SK-N-MC (cell line): ENCODE measurements around the gene NEK7.

ENCODE experiments used
- DNase-seq: peaks from one replicate; pipeline ENCODE4 v3.0.0-alpha.2; 2011; ENCODE audit warnings: low read depth, low spot score
- H3K27ac ChIP-seq: fragments of 200-600 bp; sonication (generic); 2 replicates; pipeline ENCODE4 v1.5.1; 2016; ENCODE audit warnings: mixed run types
- H3K36me3 ChIP-seq: fragments of 200-600 bp; sonication (generic); 2 replicates; pipeline ENCODE4 v1.6.1; 2017; ENCODE audit warnings: antibody characterized with exemption, low read length, mixed read lengths; ENCODE audit not compliant: insufficient read depth
- H3K4me3 ChIP-seq: fragments of 200-600 bp; sonication (generic); 2 replicates; pipeline ENCODE4 v1.5.1; 2016
- H3K9ac ChIP-seq: fragments of 200-600 bp; sonication (generic); 2 replicates; pipeline ENCODE4 v1.8.0; 2017; ENCODE audit warnings: mixed run types, mixed read lengths; ENCODE audit not compliant: insufficient read length
- H3K9me3 ChIP-seq: fragments of 200-600 bp; sonication (generic); 2 replicates; pipeline ENCODE4 v1.6.1; 2017; ENCODE audit warnings: low read depth, mild to moderate bottlenecking, antibody characterized with exemption, low read length, moderate library complexity, mixed read lengths
- EZH2 ChIP-seq: fragments of 200-600 bp; sonication (generic); IDR thresholded peaks from one replicate; pipeline ENCODE4 v1.6.1; 2017; ENCODE audit warnings: antibody characterized with exemption
- FOXP2 ChIP-seq: optimal IDR thresholded peaks from 2 replicates; pipeline ENCODE3; 2011; ENCODE audit warnings: mild to moderate bottlenecking, moderate library complexity; ENCODE audit not compliant: insufficient read depth; ENCODE audit errors: extremely low read length, control extremely low read depth
- POLR2AphosphoS5 ChIP-seq: IDR thresholded peaks from 2 replicates; pipeline ENCODE4 v1.6.1; 2012; ENCODE audit warnings: mild to moderate bottlenecking, low read depth, low read length, borderline replicate concordance

The NEK7 gene

DNA sequence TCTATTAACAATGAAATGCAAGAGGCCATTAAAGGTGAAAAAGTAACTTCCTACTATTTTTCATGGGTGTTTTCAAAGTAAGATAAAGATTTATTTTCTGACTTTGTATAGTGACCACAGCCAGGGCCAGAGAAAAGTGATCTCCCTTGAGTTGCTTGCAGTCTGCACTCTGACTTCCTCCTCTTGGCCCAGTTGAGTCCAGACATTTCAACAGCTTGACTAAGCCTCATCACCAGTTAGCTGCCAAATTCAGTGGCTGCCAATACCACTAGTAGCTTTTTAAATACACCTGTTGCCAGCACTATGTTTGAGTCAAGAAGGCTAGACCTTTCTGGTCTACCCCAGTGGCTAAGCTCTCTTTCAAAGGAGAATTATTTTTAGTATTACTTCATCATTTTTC is 3.7 kb upstream of the NEK7 start:
- H3K27ac ChIP-seq, result no peak overlapping the region
- no peaks in the 10 kb centered on the region for H3K36me3 ChIP-seq
- TF ChIP-seq POLR2AphosphoS5 (no peak), FOXP2 (no peak), EZH2 (no peak)
- H3K9ac ChIP-seq, result no peak overlapping the region
- H3K9me3 ChIP-seq, result no peaks in the 10 kb centered on the region
- DNase-seq, result no peak
- H3K4me3 ChIP-seq, result no peak overlapping the region

DNA sequence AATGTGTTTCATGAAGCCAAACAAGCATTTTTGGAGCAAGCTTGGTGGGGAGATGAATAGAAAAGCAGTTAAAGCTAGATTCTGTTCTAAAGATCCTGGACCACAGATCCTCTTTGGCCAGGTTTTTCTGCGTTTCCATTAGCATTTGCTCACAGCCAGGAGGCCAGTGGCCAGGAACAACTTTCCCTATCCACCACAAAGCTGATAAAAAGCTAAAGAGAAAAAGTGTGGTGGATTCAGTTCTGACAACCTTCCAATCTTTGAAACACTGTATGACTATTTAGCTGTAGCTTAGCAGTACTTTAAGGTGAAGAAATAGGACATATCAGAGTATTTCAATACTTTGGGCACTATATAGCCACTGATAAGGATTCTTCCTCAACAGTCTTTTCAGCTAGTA is 3.0 kb upstream of the NEK7 start:
- no peak for TF ChIP-seq EZH2
- TF ChIP-seq FOXP2, result no peak
- no peak for TF ChIP-seq POLR2AphosphoS5
- DNase-seq, result no peak
- Histone ChIP-seq H3K4me3 (no peak overlapping the region), H3K36me3 (no peaks in the 10 kb centered on the region), H3K9ac (no peak overlapping the region), H3K27ac (no peak overlapping the region), H3K9me3 (no peaks in the 10 kb centered on the region)

DNA sequence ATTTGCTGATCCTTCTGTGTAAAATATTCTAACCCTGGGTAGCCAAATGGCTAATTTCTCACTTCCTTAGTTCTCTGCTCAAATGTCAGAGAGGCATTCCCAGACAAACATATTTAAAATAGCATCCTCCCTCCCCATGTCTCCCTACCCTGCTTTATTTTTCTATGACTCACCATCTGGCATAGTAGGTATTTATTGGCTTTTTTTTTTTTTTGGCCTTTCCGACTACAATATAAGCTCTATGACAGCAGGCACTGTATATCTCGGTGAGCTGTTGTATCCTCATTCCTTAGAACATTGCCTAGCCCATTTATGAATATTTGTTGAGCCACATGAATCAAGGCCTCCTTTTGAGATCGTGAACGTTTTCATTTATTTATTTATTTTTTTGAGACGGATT is 1.5 kb upstream of the NEK7 start:
- H3K9ac ChIP-seq, result no peak overlapping the region
- H3K4me3 ChIP-seq, result no peak overlapping the region
- H3K27ac ChIP-seq, result no peak overlapping the region

DNA sequence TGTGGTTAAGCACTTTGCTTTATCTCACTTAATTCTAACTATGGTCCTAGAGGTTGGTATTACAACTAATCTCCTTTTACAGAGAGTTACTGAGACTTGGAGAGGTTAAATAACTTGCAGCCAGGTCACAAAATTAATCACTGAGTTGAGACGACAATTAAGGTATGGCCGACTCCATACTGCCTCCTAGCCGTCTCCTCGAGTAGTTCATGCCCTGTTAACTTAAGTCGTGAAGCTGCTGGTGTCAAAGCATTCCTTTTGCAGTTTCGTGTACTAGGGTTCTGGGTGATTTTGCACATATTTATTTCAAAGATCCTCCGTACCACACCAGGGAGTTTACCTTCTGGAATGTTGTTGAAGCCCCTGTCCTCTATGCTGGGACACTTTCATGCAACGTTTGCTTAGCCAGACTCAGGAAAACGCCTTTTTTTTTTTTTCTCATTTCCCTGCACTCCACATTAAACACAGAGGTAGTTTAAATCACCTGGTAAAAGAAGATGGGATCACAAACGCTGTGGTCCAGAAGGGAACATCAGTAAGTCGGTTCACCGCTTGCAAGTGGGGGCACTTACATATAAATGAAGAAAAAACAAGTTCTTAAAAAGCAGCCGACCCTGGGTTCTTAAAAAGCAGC is 570 bp upstream of the NEK7 start:
- Histone ChIP-seq H3K9me3 (no peaks in the 10 kb centered on the region), H3K27ac (peak overlapping the region; percentile 32; the same call in 1 of the 2 replicates), H3K4me3 (peak overlapping the region; percentile 93), H3K9ac (peak overlapping the region; percentile 65), H3K36me3 (no peaks in the 10 kb centered on the region)
- TF ChIP-seq POLR2AphosphoS5, result no peak
- no peak for TF ChIP-seq FOXP2
- no peak for TF ChIP-seq EZH2
- DNase-seq, result no peak

More for the DNA sequence above, 1.5 kb upstream of the NEK7 start:
- DNase-seq, result no peak
- no peak for TF ChIP-seq POLR2AphosphoS5
- TF ChIP-seq FOXP2, result no peak
- no peak for TF ChIP-seq EZH2
- H3K9me3 ChIP-seq, result no peaks in the 10 kb centered on the region
- no peaks in the 10 kb centered on the region for H3K36me3 ChIP-seq

DNA sequence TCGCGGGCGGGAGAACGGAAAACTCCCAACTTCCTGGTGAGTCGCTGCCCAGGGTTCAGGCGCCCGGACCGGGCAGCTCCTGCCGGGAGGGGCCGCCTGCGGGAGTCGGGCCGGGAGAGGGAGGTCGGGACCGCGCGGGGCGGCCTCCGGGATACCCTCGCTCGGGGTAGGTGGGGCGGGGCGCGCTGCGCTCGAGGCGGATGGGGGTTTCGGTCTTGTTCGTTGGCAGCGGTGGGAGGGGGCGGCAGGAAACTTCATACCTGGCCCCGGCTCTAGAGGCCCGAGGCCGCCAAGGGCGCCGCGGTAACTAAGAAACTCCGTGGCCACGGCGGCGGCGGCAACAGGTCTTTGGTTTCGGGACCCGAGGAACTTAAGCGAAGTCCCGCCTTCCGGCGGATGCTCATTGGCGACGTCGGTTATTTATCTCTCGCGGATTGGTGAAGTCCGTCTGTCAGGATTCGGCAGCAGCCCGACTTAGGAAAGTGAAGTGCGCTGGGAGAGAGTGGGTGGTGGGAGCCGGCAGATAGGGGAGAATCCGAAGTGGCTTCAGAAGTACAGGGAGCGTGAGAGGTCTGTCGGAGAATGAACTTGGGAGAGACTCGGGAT is 546 bp downstream of the NEK7 start:
- H3K9me3 ChIP-seq, result no peaks in the 10 kb centered on the region
- TF ChIP-seq POLR2AphosphoS5 (no peak; the same call in 1 of the 2 replicates), EZH2 (no peak), FOXP2 (no peak)
- no peaks in the 10 kb centered on the region for H3K36me3 ChIP-seq
- peak overlapping the region; percentile 93 for H3K4me3 ChIP-seq
- DNase-seq, result peak; percentile 85
- peak overlapping the region; percentile 28; the same call in 1 of the 2 replicates for H3K27ac ChIP-seq
- H3K9ac ChIP-seq, result peak overlapping the region; percentile 80

DNA sequence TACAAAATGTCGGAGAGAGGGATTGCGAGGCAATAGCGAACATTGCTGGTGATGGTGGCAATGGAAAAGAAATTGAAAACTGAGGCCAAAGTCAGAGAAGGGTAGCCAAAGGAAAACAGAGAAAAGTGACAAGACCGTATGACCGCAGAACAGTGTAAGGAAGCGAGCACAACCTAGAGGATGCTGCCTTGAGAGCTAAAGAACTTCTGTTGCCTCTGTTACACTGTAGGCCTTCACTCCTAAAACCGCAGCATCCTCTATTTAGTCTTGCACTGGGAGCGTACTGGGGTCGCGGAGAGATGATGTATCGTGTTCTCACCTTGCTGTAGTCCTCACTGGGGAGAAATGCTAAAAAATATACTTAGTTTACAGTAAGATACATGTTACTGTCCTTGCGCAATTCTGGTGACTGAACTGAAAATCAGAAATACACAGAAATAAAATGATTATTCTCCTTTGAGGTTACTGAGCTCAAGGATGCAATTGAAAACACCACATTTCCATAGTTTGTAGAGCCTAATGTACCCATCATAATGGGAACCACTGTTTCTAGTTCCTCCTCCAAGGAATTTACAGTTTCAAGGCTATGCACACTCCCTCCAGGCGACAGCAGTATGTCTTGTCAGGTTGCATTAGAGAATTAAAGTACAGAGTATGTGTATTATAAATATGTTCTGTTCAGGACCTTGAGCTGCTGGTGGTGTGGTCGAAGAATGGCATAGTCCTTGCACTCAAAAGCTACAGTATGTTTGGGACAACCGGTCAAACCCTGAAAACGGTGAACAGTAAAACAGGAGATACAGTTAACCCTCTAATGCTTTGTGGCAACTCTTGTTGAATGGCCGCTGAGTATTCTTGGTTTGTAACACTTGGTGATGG is 1.3 kb downstream of the NEK7 start:
- Histone ChIP-seq H3K9ac (peak overlapping the region; percentile 80), H3K36me3 (no peaks in the 10 kb centered on the region), H3K4me3 (peak overlapping the region; percentile 93), H3K27ac (peak overlapping the region; percentile 67), H3K9me3 (no peaks in the 10 kb centered on the region)
- DNase-seq, result no peak
- no peak for TF ChIP-seq EZH2
- no peak for TF ChIP-seq FOXP2

DNA sequence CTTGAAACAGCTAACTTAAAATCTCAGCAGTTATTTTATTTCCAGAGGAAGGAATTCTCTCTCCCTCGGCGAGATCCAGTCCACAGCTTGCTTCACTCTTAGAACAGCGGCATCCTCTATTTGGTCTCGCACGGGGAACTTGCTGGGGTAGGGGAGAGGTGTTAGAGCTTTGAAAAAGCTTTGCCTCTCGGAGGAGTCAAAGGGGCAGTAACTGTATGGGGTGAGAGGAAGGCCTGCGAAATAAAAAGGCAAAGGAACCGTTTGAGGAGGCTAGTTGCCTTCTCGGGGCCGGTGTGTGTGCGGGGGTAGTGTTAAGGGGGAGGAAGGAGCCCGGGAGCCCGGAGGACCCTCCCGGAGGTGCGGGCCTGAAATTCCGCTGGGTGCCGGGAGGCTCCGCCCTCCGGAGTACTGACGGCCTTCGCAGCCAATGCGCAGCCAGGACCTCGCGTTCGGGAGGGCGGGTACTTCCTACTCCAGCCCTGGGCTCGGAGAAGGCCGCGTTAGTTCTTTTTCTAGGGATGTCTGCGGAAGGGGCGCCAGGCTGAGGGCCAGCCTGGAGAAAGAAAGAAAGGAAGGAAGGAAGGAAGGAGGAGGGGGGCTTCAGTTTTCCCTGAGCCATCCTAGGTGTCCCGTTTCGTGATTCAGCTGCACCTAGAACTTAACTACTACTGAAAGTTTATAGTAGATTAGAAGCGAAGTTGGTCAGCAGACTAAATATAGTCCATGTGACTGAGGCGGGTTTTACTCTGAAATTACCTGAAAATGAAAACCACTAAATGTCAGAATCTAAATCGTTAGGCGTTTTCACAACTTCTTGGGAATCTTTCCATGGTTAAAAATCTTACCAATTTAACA is 2.2 kb downstream of the NEK7 start:
- Histone ChIP-seq H3K4me3 (peak overlapping the region; percentile 93), H3K9ac (peak overlapping the region; percentile 80), H3K36me3 (no peaks in the 10 kb centered on the region), H3K9me3 (no peaks in the 10 kb centered on the region), H3K27ac (peak overlapping the region; percentile 67)
- TF ChIP-seq EZH2 (no peak), POLR2AphosphoS5 (peak; percentile 94)
- no peak for DNase-seq

DNA sequence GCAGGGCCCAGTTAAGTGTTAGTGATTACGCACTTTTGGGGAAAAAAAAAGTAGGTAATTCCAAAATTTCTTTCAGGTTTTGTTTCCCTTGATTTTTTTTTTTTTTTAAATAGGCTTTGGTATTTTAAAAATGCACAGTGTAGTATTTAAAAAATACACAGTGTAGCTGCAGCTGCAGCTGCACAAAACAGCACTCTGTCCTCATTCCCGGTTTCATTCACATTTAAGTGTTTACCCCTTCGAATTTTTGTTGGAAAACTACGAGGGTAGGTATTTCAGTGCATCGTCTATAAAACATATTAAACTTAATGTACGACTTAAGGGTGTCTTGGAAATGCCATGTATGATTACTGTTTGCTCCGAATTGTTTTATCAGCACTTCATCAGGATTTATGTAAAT is 3.4 kb downstream of the NEK7 start:
- H3K27ac ChIP-seq, result peak overlapping the region; percentile 66
- no peak for DNase-seq
- no peaks in the 10 kb centered on the region for H3K36me3 ChIP-seq
- H3K4me3 ChIP-seq, result peak overlapping the region; percentile 93
- no peaks in the 10 kb centered on the region for H3K9me3 ChIP-seq
- H3K9ac ChIP-seq, result peak overlapping the region; percentile 80
- no peak for TF ChIP-seq POLR2AphosphoS5
